GM10248 (cell line): ENCODE data around the gene SERINC5.

Experiments
- CTCF ChIA-PET: fragments of 300-600 bp; sonication (Branson Sonifier 250); formaldehyde crosslinking; extraction: SDS; loops from one replicate; lab custom pipeline; 2021; ENCODE audit warnings: antibody characterized with exemption; lab: Yijun Ruan, JAX
- POLR2A ChIA-PET: fragments of 350-650 bp; sonication (Branson Sonifier 250); formaldehyde crosslinking; extraction: SDS; loops from one replicate; lab custom pipeline; 2020; ENCODE audit warnings: antibody characterized with exemption; lab: Yijun Ruan, JAX
- DNase-seq: peaks from one replicate; pipeline ENCODE4 v3.0.0; 2012; ENCODE audit errors: extremely low spot score
- TF ChIP-seq, protein P1 (sequence below): IDR thresholded peaks from 2 replicates; pipeline ENCODE4 v1.5.1; 2012; ENCODE audit warnings: mild to moderate bottlenecking, low read depth; ENCODE audit errors: extremely low read depth, missing control alignments, control extremely low read depth

Gene SERINC5

DNA sequence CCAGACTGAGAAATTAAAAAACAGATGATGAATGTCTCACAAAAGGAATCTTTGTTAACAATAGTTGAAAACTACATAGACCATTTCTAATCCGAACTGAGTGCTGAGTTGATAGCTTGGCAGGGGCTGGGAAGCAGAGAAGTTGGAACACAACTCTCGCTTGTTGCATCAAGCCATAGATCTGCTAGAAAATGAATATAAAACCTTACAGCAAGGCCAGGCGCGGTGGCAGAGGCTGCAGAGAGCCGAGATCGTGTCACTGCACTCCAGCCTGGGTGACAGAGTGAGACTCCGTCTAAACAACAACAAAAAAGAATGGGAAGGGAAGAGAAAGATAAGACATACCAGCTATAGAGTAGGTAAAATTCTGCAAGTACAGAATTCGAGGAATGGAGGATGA is 35.9 kb upstream of the SERINC5 start:
- TF ChIP-seq, protein P1, sequence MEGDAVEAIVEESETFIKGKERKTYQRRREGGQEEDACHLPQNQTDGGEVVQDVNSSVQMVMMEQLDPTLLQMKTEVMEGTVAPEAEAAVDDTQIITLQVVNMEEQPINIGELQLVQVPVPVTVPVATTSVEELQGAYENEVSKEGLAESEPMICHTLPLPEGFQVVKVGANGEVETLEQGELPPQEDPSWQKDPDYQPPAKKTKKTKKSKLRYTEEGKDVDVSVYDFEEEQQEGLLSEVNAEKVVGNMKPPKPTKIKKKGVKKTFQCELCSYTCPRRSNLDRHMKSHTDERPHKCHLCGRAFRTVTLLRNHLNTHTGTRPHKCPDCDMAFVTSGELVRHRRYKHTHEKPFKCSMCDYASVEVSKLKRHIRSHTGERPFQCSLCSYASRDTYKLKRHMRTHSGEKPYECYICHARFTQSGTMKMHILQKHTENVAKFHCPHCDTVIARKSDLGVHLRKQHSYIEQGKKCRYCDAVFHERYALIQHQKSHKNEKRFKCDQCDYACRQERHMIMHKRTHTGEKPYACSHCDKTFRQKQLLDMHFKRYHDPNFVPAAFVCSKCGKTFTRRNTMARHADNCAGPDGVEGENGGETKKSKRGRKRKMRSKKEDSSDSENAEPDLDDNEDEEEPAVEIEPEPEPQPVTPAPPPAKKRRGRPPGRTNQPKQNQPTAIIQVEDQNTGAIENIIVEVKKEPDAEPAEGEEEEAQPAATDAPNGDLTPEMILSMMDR: no peak
- CTCF ChIA-PET: interaction anchor here (1.4 to 1.7 kb wide), 2 partner anchors 16 to 208 kb away, joined by 4 to 5 read pairs; no protein-coding TSS in a partner anchor
- DNase-seq: no peak
- POLR2A ChIA-PET: no interaction called here

DNA sequence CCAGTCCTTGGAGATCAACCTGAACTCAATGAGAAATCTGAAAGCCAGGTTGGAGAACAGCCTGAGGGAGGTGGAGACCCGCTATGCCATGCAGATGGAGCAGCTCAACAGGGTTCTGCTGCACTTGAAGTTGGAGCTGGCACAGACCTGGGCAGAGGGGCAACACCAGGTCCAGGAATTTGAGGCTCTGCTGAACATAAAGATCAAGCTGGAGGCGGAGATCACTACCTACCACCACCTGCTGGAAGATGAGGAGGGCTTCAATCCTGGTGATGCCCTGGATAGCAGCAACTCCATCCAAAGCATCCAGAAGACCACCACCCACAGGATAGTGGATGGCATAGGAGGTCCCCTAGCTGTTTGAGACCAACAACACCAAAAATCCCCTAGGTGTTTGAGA is 33.5 kb upstream of the SERINC5 start:
- TF ChIP-seq, protein P1: no peak
- ChIA-PET CTCF (interaction anchor here (1.3 to 3.6 kb wide), 3 partner anchors 9 to 197 kb away, joined by 3 to 12 read pairs (median 12); no protein-coding TSS in a partner anchor), POLR2A (no interaction called here)
- no peak for DNase-seq

DNA sequence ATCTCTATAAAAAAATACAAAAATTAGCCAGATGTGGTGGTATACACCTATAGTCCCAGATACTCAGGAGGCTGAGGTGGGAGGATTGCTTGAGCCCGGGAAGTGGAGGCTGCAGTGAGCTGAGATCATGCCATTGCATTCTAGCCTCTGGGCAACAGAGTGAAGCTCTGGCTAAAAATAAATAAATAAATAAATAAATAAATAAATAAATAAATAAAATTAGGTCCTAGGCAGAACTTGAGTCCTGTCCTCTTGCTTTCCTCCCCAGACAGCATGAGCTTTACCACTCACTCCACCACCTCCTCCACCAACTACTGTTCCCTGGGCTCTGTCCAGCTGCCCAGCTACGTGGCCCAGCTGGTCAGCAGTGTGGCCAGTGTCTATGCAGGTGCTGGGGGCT is 32.3 kb upstream of the SERINC5 start:
- no peak for DNase-seq
- POLR2A ChIA-PET: no interaction called here
- CTCF ChIA-PET: interaction anchor here (1.3 to 3.6 kb wide), 3 partner anchors 8 to 196 kb away, joined by 3 to 12 read pairs (median 12); no protein-coding TSS in a partner anchor
- TF ChIP-seq, protein P1: no peak

DNA sequence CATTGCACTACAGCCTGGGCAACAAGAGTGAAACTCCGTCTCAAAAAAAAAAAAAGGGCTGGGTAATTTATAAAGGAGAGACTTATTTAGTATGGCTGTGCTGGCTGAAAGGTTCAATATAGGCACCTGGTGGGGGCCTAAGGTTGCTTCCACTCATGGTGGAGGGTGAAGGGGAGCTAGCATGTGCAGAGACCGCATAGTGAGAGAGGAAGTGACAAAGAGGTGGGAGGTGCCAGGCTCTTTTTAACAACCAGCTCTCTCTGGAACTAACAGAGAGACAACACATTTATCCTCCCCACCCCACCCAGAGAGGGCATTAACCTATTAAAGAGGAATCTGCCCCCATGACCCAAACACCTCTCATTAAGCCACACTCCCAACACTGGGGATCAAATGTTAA is 28.9 kb upstream of the SERINC5 start:
- ChIA-PET CTCF (interaction anchor here (1.2 kb wide), 1 partner anchor 13 kb away, joined by 3 read pairs; no protein-coding TSS in a partner anchor), POLR2A (no interaction called here)
- TF ChIP-seq, protein P1: no peak
- DNase-seq: no peak

DNA sequence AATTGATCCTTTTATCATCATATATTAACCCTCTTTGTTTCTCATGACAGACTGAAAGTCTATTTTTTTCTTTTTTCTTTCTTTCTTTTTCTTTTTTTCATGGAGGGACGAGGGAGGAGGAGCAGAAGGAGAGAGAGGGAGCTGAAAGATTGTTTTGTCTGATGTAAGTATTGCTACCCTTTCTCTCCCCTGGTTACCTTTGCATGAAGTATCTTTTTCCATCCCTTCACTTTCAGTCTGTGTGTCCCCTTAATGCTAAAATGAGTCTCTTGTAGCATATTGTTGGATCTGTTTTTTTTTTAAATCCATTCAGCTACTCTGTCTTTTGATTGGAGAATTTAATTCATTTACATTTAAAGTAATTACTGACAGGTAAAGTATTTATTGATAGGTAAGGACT is 27.5 kb upstream of the SERINC5 start:
- TF ChIP-seq, protein P1: no peak
- POLR2A ChIA-PET: no interaction called here
- CTCF ChIA-PET: no interaction called here
- DNase-seq: no peak

DNA sequence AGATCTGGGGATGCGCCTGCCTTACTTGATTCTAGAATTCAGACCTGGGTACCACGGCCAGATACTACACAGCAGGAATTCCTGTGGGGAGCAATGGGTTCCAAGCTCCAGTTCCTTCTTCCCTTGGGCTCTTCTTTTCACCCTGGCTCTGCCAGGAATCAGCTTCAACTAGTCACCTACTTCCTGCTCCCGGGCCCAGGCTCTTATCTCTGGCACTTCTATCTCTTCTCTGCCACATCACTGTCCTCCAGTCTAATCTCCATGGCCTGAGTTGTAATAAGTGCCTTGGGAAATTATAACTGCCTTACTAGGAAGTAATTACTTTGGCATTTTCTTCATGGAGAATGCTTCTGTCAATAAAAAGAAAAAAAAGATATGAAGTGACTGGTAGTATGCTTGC is 26.2 kb upstream of the SERINC5 start:
- TF ChIP-seq, protein P1: no peak
- DNase-seq: no peak
- ChIA-PET POLR2A (no interaction called here), CTCF (interaction anchor here (1.9 kb wide), 1 partner anchor 190 kb away, joined by 6 read pairs; no protein-coding TSS in a partner anchor)

DNA sequence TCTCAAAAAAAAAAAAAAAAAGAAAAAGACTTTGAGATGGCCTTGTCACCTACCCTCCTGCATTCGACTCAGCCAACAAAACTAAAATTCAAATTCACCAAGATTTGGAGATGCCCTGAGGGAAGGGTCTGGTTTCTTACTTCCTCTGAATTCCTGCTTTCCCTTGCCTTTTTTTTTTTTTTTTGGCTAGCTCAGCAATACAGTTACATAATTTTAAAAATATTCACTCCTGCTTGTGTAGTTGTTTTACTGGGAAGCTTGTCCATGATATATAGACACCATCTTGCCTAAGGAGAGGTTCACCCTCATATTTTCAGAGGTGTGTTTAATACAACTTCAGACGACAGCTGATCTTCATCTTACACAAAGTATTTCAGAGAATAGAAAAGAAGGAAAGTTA is 21.3 kb upstream of the SERINC5 start:
- TF ChIP-seq, protein P1: no peak
- ChIA-PET CTCF (interaction anchor here (1.0 kb wide), 2 partner anchors 185 to 192 kb away, joined by 3 to 4 read pairs; no protein-coding TSS in a partner anchor), POLR2A (no interaction called here)
- DNase-seq: no peak
